ENCODE results near the gene HDDC3.

The HDDC3 gene

GRCh38 chr15:90946941-90947576 lies 14.7 kb upstream of the HDDC3 start:
- H3K27ac Mint-ChIP-seq, result no peak overlapping the region
- H3K36me3 Mint-ChIP-seq, result peaks cover 41 to 53% of the 10 kb centered on the region in 2 donors
- no peaks in the 10 kb centered on the region for H3K27me3 Mint-ChIP-seq
- no peaks in the 10 kb centered on the region for H3K9me3 Mint-ChIP-seq
- ATAC-seq (replicated peaks) (no peak), DNase-seq (no peak)
- no peak overlapping the region for H3K4me3 Mint-ChIP-seq
- peaks cover 0 to 6% of the 10 kb centered on the region in 2 donors for H3K4me1 Mint-ChIP-seq

- Mint-ChIP-seq H3K36me3 (peaks cover 39 to 49% of the 10 kb centered on the region in 2 donors), H3K27ac (no peak overlapping the region), H3K4me3 (no peak overlapping the region), H3K27me3 (no peaks in the 10 kb centered on the region), H3K9me3 (no peaks in the 10 kb centered on the region), H3K4me1 (peaks cover 0 to 6% of the 10 kb centered on the region in 2 donors)
- ATAC-seq (replicated peaks), result no peak
- DNase-seq, result no peak
Measured at GRCh38 chr15:90946538-90946937, 14.2 kb upstream of the HDDC3 start.

- Mint-ChIP-seq H3K4me3 (no peak overlapping the region), H3K36me3 (peaks cover 47 to 57% of the 10 kb centered on the region in 2 donors), H3K27me3 (no peaks in the 10 kb centered on the region), H3K27ac (no peak overlapping the region), H3K9me3 (no peaks in the 10 kb centered on the region), H3K4me1 (peaks cover 0 to 6% of the 10 kb centered on the region in 2 donors)
- ATAC-seq (replicated peaks) (no peak), DNase-seq (no peak)
Measured at GRCh38 chr15:90945091-90945490, 12.7 kb upstream of the HDDC3 start.

GRCh38 chr15:90942354-90943120 lies 10.2 kb upstream of the HDDC3 start:
- Mint-ChIP-seq H3K36me3 (peaks cover 39 to 48% of the 10 kb centered on the region in 2 donors), H3K27ac (no peak overlapping the region), H3K27me3 (no peaks in the 10 kb centered on the region), H3K9me3 (no peaks in the 10 kb centered on the region), H3K4me3 (no peak overlapping the region), H3K4me1 (no peaks in the 10 kb centered on the region)
- ATAC-seq (replicated peaks) (no peak), DNase-seq (no peak)

DNA sequence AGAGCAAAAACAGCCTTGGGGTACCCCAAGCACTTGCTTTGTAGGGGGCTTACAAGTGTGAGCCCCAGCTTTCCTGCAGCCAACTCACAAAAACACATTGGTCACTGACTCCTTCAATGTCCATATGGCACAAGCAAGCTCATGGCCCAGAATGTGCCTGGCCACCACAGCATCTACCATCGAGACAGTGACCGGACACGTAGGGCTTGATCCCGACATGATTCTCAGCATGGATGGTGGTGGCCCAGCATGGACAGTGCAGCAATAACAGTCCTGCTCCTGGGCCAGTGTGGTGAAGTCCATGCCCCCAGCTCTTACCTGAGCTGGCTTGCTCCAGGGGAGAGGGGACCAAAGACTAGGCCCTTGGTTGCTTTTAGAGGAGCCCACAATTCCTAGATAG lies 8.7 kb upstream of the HDDC3 start:
- DNase-seq, result no peak
- ATAC-seq (replicated peaks), result no peak
- no peak overlapping the region for H3K27ac Mint-ChIP-seq
- peaks cover 6 to 11% of the 10 kb centered on the region in 2 donors for H3K4me1 Mint-ChIP-seq
- peaks cover 40 to 43% of the 10 kb centered on the region in 2 donors for H3K36me3 Mint-ChIP-seq
- H3K4me3 Mint-ChIP-seq, result no peak overlapping the region
- no peaks in the 10 kb centered on the region for H3K27me3 Mint-ChIP-seq
- no peaks in the 10 kb centered on the region for H3K9me3 Mint-ChIP-seq

GRCh38 chr15:90939756-90940155 lies 7.4 kb upstream of the HDDC3 start:
- H3K4me1 Mint-ChIP-seq, result peaks cover 11 to 24% of the 10 kb centered on the region in 2 donors
- ATAC-seq (replicated peaks) (no peak), DNase-seq (no peak)
- no peaks in the 10 kb centered on the region for H3K27me3 Mint-ChIP-seq
- H3K9me3 Mint-ChIP-seq, result no peaks in the 10 kb centered on the region
- peaks cover 37 to 43% of the 10 kb centered on the region in 2 donors for H3K36me3 Mint-ChIP-seq
- H3K27ac Mint-ChIP-seq, result peak overlapping the region; percentile 47
- no peak overlapping the region for H3K4me3 Mint-ChIP-seq

- Mint-ChIP-seq H3K36me3 (peaks cover 33 to 38% of the 10 kb centered on the region in 2 donors), H3K27me3 (no peaks in the 10 kb centered on the region), H3K4me1 (peaks cover 19 to 35% of the 10 kb centered on the region in 2 donors), H3K9me3 (no peaks in the 10 kb centered on the region), H3K27ac (no peak overlapping the region), H3K4me3 (no peak overlapping the region)
- DNase-seq (no peak), ATAC-seq (replicated peaks) (no peak)
Measured at GRCh38 chr15:90938261-90938660, 5.9 kb upstream of the HDDC3 start.

DNA sequence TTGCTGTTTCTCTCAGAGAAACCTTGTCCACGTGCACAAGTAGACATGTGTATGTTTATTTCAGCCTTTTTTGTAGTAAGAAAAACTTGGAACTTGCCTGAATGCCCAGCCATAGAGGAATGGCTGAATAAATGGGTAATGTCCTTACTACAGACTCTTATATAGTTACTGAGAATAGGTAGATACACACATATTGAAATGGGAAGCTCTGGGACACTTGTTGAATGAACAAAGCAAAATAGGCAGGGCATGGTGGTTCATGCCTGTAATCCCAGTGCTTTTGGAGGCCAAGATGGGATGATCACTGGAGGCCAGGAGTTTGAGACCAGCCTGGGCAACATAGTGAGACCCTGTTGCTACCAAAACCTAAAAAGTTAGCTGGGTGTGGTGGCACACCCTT lies 4.5 kb upstream of the HDDC3 start:
- Mint-ChIP-seq H3K4me1 (peaks cover 22 to 46% of the 10 kb centered on the region in 2 donors), H3K4me3 (peak overlapping the region in 1 of 2 donors; percentile 97), H3K9me3 (no peaks in the 10 kb centered on the region), H3K27ac (no peak overlapping the region), H3K27me3 (no peaks in the 10 kb centered on the region), H3K36me3 (peaks cover 26 to 29% of the 10 kb centered on the region in 2 donors)
- ATAC-seq (replicated peaks) (no peak), DNase-seq (no peak)

DNA sequence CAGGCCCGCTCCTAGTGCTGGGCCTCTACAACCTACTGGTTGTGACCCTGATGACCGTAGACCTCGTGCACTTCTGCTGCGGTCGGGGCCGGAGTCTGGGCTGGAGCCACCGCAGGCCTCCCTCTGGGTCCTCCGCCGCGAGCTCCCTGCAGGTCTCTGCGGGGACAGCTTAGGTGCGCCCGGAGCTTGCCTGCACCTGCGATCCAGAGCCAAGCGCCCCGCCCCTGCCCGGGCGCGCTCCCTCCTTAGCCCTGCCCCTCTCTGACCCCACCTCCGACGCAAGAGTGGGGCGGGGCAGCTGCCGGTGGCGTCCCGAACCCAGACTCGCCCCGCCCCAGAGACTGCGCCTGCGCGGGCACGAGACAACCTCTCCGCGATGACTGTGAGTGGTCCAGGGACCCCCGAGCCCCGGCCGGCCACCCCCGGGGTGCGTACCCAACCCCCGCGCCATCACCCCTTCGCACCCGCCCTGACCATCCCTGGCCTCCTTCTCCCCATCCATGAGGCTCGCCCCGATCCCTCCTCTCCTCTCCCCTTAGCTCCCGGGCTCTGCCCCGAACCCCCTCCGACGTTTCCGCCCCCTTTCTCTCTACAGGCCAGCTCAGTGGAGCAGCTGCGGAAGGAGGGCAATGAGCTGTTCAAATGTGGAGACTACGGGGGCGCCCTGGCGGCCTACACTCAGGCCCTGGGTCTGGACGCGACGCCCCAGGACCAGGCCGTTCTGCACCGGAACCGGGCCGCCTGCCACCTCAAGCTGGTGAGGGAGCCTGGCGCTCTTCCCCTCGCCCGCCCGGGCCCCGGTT lies 2.8 kb upstream of the HDDC3 start, which contains the start of gene UNC45A:
UNC45A (plus strand) TSS at position 337 of the 803 bp plus-strand sequence; CDS start at position 377, 40 bp downstream.
- DNase-seq, result peak; percentile 88
- Mint-ChIP-seq H3K27me3 (no peaks in the 10 kb centered on the region), H3K9me3 (no peaks in the 10 kb centered on the region), H3K4me1 (peaks cover 35 to 59% of the 10 kb centered on the region in 2 donors), H3K27ac (peak within 1 kb of the TSS; percentile 95), H3K4me3 (peak within 1 kb of the TSS; percentile 97 to 98), H3K36me3 (peaks cover 17 to 18% of the 10 kb centered on the region in 2 donors)
- peak; percentile 74 to 79 for ATAC-seq (replicated peaks)

DNA sequence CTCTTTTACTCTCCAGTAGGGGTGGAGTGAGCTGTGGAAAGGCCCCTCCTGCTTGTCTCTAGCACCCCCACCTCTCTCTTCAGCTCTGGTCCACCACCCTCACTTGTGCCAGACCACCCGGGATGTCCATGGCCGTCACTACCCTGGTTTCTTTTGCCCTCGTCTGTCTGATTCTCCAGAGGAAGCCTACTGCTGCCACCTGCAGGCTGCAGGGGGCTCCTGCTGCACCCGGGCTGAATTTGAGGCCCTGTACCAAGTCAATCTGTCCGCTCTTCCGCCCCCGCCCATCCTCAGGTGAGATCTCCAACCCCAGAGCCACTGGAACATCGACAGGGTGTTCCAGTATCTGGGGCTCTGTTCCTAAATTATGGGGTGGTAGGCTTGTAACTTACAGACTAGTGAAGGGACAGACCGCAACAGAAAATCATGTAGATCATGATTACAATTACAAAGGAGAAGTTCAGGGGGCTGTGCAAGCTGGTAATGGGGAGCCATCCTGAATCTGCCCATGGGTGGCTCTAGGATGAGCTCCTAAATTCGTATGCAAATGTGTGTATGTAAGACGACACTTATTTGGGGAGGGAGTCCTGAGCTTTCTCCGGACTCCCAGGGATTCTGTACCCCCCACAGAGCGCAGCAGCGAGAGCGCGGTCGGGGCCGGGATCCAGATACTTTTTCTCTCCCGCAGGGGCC lies 2.1 kb upstream of the HDDC3 start:
- H3K4me3 Mint-ChIP-seq, result peak overlapping the region; percentile 97 to 98
- DNase-seq (peak; percentile 83), ATAC-seq (replicated peaks) (peak; percentile 46 to 48)
- peak overlapping the region; percentile 84 for H3K27ac Mint-ChIP-seq
- peaks cover 35 to 59% of the 10 kb centered on the region in 2 donors for H3K4me1 Mint-ChIP-seq
- no peaks in the 10 kb centered on the region for H3K27me3 Mint-ChIP-seq
- H3K36me3 Mint-ChIP-seq, result peaks cover 9 to 11% of the 10 kb centered on the region in 2 donors
- H3K9me3 Mint-ChIP-seq, result no peaks in the 10 kb centered on the region

DNA sequence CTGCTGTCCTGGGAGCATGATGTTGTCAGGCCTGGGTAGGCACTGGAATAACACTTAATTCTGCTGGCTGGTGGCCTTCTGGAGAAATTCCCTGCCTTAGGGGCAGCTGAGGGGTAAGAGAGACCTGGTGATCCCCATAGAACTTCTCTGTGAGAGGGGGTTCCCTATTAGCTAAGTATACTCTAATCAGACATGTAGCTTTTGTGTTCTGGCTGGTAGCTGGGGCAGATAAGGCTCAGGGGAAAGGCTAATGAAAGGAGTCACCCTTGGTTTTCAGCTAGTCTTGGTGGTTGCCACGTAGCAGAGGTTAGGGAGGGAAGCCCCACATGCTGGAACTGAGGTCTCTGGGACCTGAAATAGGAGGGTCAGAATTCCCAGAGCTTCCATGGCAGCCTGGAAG lies 952 bp upstream of the HDDC3 start:
- Mint-ChIP-seq H3K4me1 (peaks cover 35 to 63% of the 10 kb centered on the region in 2 donors), H3K36me3 (peaks cover 6 to 9% of the 10 kb centered on the region in 2 donors), H3K4me3 (no peak overlapping the region), H3K27me3 (no peaks in the 10 kb centered on the region), H3K27ac (no peak overlapping the region), H3K9me3 (no peaks in the 10 kb centered on the region)
- no peak for ATAC-seq (replicated peaks)
- no peak for DNase-seq

- H3K4me1 Mint-ChIP-seq, result peaks cover 35 to 66% of the 10 kb centered on the region in 2 donors
- H3K27ac Mint-ChIP-seq, result peak overlapping the region; percentile 98
- no peaks in the 10 kb centered on the region for H3K9me3 Mint-ChIP-seq
- DNase-seq (no peak), ATAC-seq (replicated peaks) (no peak)
- H3K27me3 Mint-ChIP-seq, result no peaks in the 10 kb centered on the region
- H3K4me3 Mint-ChIP-seq, result peak overlapping the region; percentile 96 to 98
- H3K36me3 Mint-ChIP-seq, result peaks cover 6 to 7% of the 10 kb centered on the region in 2 donors
Measured at GRCh38 chr15:90932660-90932991, 277 bp upstream of the HDDC3 start.

DNA sequence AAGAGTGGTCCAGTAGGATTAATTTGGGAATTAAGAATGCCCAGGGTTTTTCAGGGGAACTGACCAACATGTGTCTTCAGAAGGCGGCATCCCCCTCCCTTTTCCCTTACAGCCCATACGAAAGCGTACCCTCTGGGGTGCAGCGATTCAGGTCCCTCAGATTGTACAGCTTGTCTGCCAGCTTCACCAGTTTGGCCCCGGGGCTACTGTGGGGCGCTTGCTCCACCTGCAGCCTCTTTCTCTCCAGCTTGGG lies 848 bp downstream of the HDDC3 start:
- DNase-seq, result no peak
- peaks cover 6% of the 10 kb centered on the region in 2 donors for H3K36me3 Mint-ChIP-seq
- H3K4me1 Mint-ChIP-seq, result peaks cover 33 to 59% of the 10 kb centered on the region in 2 donors
- no peak for ATAC-seq (replicated peaks)
- no peaks in the 10 kb centered on the region for H3K27me3 Mint-ChIP-seq
- peak overlapping the region; percentile 96 to 98 for H3K4me3 Mint-ChIP-seq
- peak overlapping the region; percentile 98 for H3K27ac Mint-ChIP-seq
- no peaks in the 10 kb centered on the region for H3K9me3 Mint-ChIP-seq
